Endothelial cell (in vitro differentiated cells): Measurements from ENCODE around the gene OLFM3. TPM values are rescaled to one million over a fixed set of nuclear protein-coding genes. Genes with fewer than 3 reads are reported as not detected.

Experiments
- DNase-seq: peaks from one replicate; pipeline ENCODE4 v3.0.0; 2021; ENCODE audit warnings: low spot score
- H3K27ac Mint-ChIP-seq: one replicate; pipeline ENCODE4 v1.8.0; 2021; ENCODE audit warnings: mixed read lengths, inconsistent platforms; ENCODE audit not compliant: unreplicated experiment
- H3K27me3 Mint-ChIP-seq: one replicate; pipeline ENCODE4 v1.8.0; 2021; ENCODE audit warnings: mild to moderate bottlenecking, moderate library complexity, mixed read lengths, inconsistent platforms; ENCODE audit not compliant: unreplicated experiment
- H3K36me3 Mint-ChIP-seq: one replicate; pipeline ENCODE4 v1.8.0; 2021; ENCODE audit warnings: mild to moderate bottlenecking, low read depth, mixed read lengths, inconsistent platforms; ENCODE audit not compliant: unreplicated experiment
- H3K4me1 Mint-ChIP-seq: one replicate; pipeline ENCODE4 v1.8.0; 2021; ENCODE audit warnings: mild to moderate bottlenecking, mixed read lengths, inconsistent platforms; ENCODE audit not compliant: unreplicated experiment
- H3K4me3 Mint-ChIP-seq: one replicate; pipeline ENCODE4 v1.8.0; 2021; ENCODE audit warnings: mild to moderate bottlenecking, mixed read lengths, inconsistent platforms; ENCODE audit not compliant: unreplicated experiment
- H3K9me3 Mint-ChIP-seq: one replicate; pipeline ENCODE4 v1.8.0; 2021; ENCODE audit warnings: mixed read lengths, inconsistent platforms; ENCODE audit not compliant: unreplicated experiment
- CTCF ChIP-seq: fragments of 200-600 bp; sonication (generic); IDR thresholded peaks from one replicate; pipeline ENCODE4 v1.5.0; 2021; ENCODE audit warnings: antibody characterized with exemption; ENCODE audit not compliant: unreplicated experiment
- long read RNA-seq: library from polyadenylated mRNA; unstranded; transcript quantifications from one replicate; pipeline ENCODE4 v2.0.0, GENCODE V29; 2020; ENCODE audit not compliant: unreplicated experiment
- total RNA-seq: library from RNA; stranded (reverse); fragmentation: NEBNext Ultra II Directional; extraction: Animal tissue kit (Norgen Biotek cat#: 25700); gene quantifications from one replicate; pipeline ENCODE4 v1.2.1, GENCODE V29; 2021; ENCODE audit not compliant: unreplicated experiment

The OLFM3 gene
- 0.23 TPM for total RNA-seq
- long read RNA-seq: 0 reads

GRCh38 chr1:101996825-101997465 lies at the start of gene OLFM3:
TSS of gene OLFM3 (minus strand) at chr1:101996926.
- H3K4me1 Mint-ChIP-seq: peaks cover 14% of the 10 kb centered on the region
- DNase-seq: peak; percentile 80
- H3K36me3 Mint-ChIP-seq: no peaks in the 10 kb centered on the region
- no peaks in the 10 kb centered on the region for H3K9me3 Mint-ChIP-seq
- no peak for TF ChIP-seq CTCF
- no peak within 1 kb of the TSS for H3K27ac Mint-ChIP-seq
- H3K4me3 Mint-ChIP-seq: peak within 1 kb of the TSS; percentile 86
- no peaks in the 10 kb centered on the region for H3K27me3 Mint-ChIP-seq

- H3K4me3 Mint-ChIP-seq: no peak overlapping the region
- H3K9me3 Mint-ChIP-seq: no peaks in the 10 kb centered on the region
- no peaks in the 10 kb centered on the region for H3K27me3 Mint-ChIP-seq
- no peaks in the 10 kb centered on the region for H3K4me1 Mint-ChIP-seq
- no peak for DNase-seq
- no peaks in the 10 kb centered on the region for H3K36me3 Mint-ChIP-seq
- no peak for TF ChIP-seq CTCF
- no peak overlapping the region for H3K27ac Mint-ChIP-seq
Observed at GRCh38 chr1:102045752-102046151, 49.0 kb upstream of the OLFM3 start.

- Mint-ChIP-seq H3K27me3 (peaks cover 1% of the 10 kb centered on the region), H3K27ac (no peak overlapping the region), H3K4me1 (no peaks in the 10 kb centered on the region)
Observed at GRCh38 chr1:102032534-102032933, 35.8 kb upstream of the OLFM3 start.

GRCh38 chr1:102019530-102019929 lies 22.8 kb upstream of the OLFM3 start:
- H3K27ac Mint-ChIP-seq: no peak overlapping the region
- H3K4me1 Mint-ChIP-seq: no peaks in the 10 kb centered on the region
- DNase-seq: no peak
- TF ChIP-seq CTCF: no peak
- no peaks in the 10 kb centered on the region for H3K9me3 Mint-ChIP-seq
- no peak overlapping the region for H3K4me3 Mint-ChIP-seq
- H3K36me3 Mint-ChIP-seq: no peaks in the 10 kb centered on the region
- no peaks in the 10 kb centered on the region for H3K27me3 Mint-ChIP-seq

More at GRCh38 chr1:102032534-102032933, 35.8 kb upstream of the OLFM3 start:
- DNase-seq: no peak
- Mint-ChIP-seq H3K36me3 (no peaks in the 10 kb centered on the region), H3K9me3 (no peaks in the 10 kb centered on the region), H3K4me3 (no peak overlapping the region)
- no peak for TF ChIP-seq CTCF

GRCh38 chr1:102015728-102016127 lies 19.0 kb upstream of the OLFM3 start:
- no peaks in the 10 kb centered on the region for H3K4me1 Mint-ChIP-seq
- H3K9me3 Mint-ChIP-seq: no peaks in the 10 kb centered on the region
- no peak for TF ChIP-seq CTCF
- H3K27ac Mint-ChIP-seq: no peak overlapping the region
- no peaks in the 10 kb centered on the region for H3K36me3 Mint-ChIP-seq
- no peak overlapping the region for H3K4me3 Mint-ChIP-seq
- DNase-seq: no peak
- no peaks in the 10 kb centered on the region for H3K27me3 Mint-ChIP-seq
